ENCODE results near the gene LMBRD2. TPM values are rescaled to one million over a fixed set of nuclear protein-coding genes. Genes with fewer than 3 reads are reported as not detected.

The LMBRD2 gene
- total RNA-seq, 1 donor from 2014 or later = 8.8 TPM

GRCh38 chr5:36099748-36100147, 51.9 kb downstream of the LMBRD2 start:
- DNase-seq = no peak

- DNase-seq = no peak
These were observed 55.2 kb downstream of the LMBRD2 start for GRCh38 chr5:36096486-36096885.

DNA sequence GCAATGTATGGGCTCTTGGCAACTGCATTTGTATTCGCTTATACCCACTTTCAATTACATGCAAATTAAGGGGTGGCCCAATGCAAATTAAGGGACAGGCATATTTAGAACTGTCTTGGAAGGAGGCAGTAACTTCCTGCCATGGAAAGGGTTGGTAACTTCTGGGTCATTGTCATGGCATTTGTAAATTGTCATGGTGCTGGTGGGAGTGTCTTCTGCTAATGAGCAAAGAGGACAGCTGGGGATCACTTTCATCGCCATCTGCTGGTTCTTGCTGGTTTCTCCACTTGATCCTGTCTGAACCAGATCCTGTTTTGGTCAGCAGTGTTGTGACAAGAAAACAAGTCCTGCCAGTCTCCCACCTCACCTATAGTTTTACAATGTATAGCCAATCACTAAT, 61.7 kb downstream of the LMBRD2 start:
- peak; percentile 55 for DNase-seq

GRCh38 chr5:36079200-36079781, 72.4 kb downstream of the LMBRD2 start:
- peak; percentile 69 for DNase-seq

DNA sequence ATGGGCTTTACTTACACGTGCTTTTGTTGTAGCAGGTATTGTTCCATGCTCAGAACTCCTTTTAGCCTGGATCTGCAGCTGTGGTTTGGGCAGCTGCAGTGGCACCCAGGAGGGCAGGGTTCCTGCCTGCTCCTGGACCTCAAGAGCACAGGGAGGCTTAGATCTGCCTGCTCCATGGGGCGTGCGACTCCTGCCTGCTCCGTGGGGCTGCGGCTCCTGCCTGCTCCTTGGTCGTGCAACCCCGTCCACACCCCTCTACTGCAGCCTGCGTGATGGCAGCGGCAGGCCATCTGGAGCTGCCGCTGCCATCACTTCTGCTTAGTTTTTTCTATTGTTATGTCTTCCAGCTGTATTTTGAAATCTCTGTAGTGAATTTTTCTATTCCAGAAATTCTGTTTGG, 73.3 kb downstream of the LMBRD2 start:
- DNase-seq = no peak

- peak; percentile 20 for DNase-seq
These were observed 78.0 kb downstream of the LMBRD2 start for GRCh38 chr5:36073595-36074216.

DNA sequence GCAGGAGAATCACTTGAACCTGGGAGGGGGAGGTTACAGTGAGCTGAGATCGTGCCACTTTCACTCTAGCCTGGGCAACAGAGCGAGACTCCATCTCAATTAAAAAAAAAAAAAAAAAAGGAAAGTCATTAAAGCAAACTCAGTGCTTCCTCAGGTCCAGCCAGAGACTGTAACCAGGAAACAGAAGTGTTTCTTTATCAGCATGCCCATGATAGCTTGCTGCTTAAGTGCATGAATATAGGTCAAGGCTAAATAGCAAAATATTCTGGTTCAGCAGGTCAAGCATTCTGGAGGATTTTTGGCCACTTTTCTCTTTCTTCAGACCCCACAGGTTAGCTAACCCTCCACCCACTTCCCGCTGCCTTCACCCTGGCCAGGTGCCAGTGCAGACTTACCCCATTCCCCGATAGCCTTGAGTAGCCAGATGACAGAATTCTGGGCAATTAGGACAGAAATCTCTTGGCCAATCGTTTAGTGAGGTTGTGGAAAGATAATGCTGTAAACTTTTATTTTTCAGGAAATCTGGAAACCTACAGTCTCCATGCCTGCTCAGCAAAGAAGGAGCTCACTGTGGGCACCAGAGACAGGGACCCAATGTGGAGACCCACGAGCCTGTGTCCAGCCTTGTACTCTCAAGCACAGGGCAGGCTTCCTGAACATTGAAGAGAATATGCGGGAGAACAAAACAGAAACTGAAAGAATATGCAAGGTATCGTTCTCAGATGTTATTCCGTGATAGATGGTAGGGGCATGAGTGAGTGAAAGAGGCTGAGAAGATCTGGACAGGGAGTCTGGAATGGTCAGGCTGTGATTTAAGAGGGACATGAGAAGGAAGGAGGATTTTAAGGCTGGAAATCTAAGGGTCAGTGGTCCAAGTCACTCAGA, 80.8 kb downstream of the LMBRD2 start:
- DNase-seq = no peak

DNA sequence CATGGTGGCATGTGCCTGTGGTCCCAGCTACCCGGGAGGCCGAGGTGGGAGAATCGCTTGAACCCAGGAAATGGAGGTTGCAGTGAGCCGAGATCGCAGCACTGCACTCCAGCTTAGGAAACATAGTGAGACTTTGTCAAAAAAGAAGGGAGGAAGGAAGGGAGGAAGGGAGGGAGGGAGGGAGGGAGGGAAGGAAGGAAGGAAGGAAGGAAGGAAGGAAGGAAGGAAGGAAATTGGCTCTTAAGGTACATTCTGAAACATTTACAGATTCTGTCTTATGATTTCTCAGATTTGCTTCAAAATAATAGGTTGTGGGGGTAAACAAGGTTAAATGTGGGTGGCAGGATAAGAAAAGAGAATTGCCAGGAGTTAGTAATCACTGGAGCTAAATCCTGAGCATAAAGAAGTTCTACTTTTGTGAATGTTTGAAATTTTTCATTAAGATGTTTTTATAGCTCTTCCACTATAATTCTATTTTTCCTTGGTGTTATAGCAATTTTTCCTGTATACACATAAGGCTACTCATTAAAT, 82.9 kb downstream of the LMBRD2 start:
- DNase-seq = no peak

DNA sequence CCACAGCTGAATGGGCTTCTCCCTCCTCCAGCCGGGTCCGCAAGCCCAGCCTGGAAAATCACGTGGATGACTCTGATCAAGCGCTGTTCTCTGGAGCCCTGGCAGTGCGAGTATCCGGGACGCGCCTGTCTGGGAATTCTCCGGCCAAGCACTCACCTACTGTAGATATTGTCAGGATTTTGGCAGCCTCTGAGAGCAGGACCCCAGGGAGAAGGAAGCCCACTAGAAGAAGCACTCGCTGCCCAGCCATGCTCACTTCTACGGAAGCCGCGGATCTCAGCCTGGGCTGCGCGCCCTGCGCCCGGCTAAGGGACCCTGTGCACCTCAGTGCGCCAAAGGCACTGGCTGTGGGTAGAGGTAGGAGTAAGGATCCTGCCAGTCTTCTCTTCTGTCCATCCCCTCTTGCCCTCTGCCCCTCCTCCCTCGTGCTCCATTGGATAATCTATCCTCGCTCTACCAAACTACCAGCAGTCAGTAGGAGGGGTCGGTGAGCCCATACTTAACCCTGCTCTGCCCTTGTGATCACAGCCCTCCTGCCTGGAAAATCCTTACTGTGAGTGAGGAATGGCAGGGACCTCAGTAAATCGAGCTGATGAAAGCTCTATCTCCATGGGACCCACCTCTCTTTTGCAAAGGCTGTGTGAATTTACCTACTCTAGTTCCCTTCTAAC, 85.0 kb downstream of the LMBRD2 start, which contains the start of gene UGT3A2:
Gene UGT3A2 (minus strand): TSS at position 343 of the 671 bp plus-strand sequence. CDS start 93 bp downstream, at position 250.
- DNase-seq = no peak

DNA sequence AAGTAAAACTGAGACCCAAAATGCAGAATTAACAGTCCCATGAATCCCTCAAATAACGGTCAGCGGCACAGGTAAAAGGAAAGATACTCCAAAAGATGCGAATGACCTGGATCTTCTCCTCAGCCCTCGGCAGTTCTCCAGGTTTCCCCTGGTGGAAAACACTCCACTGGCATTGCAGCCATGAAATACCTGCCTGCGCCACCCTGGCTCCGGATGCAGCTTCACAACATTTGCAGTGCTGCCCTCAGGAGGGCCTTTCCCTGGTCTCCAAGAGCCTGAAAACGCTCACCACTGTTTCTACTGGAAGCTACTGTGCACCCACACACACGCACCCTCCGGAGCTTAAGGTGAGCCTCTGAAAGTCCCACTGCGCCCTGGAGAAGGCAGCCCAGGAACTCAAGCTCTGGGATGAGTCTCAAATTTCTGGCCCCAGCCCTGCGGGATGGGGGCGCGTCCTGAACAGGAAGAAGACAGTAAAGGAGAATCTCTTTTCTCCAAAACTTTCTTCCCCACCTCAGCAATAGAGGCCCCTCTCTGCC, 85.6 kb downstream of the LMBRD2 start:
- no peak for DNase-seq

DNA sequence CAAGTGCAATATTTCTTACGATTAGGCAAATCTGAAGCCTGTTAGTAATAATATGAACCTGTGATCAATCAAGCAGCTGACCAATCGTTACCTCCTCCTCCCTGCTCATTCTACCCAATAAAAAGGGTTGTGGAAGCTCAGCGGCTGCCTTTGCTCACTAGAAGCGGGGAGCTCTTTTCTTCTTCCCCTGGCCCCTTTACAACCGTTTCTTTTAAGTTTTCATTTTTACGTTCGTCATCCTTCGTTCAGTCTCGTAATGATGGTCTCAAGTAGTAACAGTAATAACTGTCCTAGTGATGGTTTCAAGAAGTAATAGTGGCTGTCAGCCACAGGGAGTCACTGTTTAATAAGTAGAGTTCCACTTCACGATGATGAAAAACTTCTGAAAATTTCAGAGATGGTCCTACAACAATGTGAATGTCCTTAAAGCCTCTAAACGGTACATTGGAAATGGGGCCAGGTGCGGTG, 91.2 kb downstream of the LMBRD2 start:
- DNase-seq = no peak

DNA sequence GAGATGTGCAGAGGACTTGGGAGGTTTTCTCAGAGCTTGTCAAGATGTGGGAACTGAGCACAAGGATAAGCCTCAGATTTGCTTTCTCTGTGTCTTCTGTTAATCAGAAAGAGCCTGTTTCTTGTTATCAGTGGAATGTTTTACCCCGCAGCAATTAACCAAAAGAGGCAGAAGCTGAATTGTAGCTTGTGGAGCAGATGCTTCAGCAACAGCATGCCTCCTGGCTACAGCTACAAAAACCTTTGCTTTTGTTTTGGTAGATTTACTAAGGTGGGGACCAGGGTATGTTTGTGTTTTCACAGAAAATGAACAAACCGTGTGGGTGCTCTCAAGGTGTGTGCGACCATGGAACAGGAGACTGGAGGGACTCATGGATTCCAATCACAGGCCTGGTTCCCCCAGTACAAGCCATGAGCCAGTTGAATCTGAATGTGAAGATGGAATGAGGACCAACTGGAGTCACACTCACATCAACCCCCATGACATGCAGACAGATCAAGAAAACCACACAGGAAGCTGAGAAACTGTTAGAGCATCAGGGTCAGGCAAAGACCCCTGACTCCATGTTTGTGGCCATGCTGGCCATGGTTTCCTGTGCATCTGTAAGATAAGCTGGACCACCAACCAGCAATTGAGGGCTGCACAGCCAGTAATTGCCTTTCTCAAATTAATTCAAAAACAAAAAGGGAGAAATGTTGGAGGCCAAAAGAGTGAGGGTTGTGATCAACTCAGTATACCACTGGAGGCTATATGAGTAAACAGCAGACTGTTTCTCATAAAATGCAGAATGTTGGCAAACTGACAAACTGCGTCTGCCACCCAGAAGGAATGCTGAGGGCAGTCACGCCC, 91.9 kb downstream of the LMBRD2 start:
- DNase-seq = no peak

DNA sequence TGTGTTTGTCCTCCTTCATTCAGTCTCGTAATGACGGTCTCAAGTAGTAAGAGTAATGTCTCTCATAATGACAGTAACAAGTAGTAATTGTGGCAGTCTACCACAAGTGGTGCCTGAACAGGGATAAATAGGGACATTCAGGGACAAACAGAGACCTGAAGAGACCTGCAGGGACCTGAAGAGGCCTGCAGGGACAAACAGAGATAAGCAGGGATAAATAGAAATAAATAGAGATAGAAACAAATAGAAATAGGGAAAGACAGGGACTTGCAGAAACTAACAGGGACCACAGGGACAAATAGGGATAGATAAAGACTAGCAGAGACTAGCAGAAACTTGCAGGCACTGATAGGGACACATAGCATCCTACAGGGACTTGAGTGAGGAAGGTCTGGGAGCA, 92.9 kb downstream of the LMBRD2 start:
- DNase-seq = no peak

DNA sequence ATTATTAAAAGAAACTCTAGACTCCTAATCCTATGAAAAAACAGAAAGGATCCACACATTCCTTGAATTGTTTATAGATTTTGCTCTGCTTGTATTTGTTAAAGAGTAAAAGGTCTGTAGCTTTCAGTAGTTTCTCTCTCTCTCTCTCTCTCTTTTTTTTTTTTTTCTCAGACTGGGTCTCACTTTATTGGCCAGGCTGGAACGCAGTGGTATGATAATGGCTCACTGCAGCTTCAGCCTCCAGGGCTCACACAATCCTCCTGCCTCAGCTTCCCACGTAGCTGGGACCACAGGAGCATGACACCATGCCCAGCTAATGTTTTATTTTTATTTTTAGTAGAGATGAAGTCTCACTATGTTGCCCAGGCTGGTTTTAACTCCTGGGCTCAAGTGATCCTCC, 94.3 kb downstream of the LMBRD2 start:
- DNase-seq = no peak

DNA sequence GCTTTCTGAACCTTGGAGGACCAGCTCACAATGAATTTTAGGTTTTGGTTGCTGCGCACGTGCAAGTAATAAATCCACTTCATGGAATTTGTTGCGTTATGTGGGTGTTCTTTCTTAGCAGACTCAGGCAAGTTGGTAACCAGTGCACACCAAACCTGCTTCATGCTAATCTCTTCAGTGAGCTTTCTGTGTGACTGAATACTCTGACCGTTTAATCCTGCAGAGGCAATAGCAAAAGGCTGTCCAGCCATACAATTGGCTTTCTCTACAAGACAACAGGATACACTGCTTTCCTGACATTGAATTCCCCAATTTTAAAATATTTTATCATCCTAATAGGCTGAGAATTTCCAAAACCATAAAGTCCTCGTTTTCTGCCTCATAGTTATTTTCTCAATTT, 95.3 kb downstream of the LMBRD2 start:
- no peak for DNase-seq

- DNase-seq = no peak
These were observed 95.7 kb downstream of the LMBRD2 start for GRCh38 chr5:36055984-36056383.

GRCh38 chr5:36054647-36055046, 97.0 kb downstream of the LMBRD2 start:
- DNase-seq = no peak

- no peak for DNase-seq
These were observed 99.1 kb downstream of the LMBRD2 start for GRCh38 chr5:36052538-36052937.

DNA sequence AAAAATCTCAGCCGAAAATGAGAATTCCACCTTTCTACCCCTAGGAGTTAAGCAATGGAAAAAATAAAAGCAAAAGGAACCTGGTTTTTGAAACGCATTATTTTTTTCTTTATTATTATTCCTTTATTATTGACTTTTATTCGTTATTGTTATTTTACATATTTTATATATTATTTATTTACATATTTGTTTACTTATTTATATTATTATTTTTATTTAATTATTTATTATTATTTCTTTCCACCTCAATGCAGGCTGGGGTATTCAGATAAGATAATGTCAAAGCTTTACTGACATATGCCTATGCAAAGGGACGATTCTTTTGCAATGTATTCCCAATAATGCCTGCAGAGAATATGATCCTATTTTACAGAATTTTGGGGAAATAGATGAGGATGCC, 101.7 kb downstream of the LMBRD2 start:
- DNase-seq = no peak

Data from dermis blood vessel endothelial cell (primary cell).